ENCODE measurements around the gene NAA35. TPM values are rescaled to one million over a fixed set of nuclear protein-coding genes. Genes with fewer than 3 reads are reported as not detected.

NAA35 gene
- total RNA-seq, 3 donors from 2014 or later: 29.7 to 37.4 (median 31.0) TPM

- TF ChIP-seq, protein P1, sequence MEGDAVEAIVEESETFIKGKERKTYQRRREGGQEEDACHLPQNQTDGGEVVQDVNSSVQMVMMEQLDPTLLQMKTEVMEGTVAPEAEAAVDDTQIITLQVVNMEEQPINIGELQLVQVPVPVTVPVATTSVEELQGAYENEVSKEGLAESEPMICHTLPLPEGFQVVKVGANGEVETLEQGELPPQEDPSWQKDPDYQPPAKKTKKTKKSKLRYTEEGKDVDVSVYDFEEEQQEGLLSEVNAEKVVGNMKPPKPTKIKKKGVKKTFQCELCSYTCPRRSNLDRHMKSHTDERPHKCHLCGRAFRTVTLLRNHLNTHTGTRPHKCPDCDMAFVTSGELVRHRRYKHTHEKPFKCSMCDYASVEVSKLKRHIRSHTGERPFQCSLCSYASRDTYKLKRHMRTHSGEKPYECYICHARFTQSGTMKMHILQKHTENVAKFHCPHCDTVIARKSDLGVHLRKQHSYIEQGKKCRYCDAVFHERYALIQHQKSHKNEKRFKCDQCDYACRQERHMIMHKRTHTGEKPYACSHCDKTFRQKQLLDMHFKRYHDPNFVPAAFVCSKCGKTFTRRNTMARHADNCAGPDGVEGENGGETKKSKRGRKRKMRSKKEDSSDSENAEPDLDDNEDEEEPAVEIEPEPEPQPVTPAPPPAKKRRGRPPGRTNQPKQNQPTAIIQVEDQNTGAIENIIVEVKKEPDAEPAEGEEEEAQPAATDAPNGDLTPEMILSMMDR (IDR thresholded peaks at IDR 0.05): no peak
- no peaks in the 10 kb centered on the region for H3K36me3 ChIP-seq (ENCODE audit: low read depth)
- no peaks in the 10 kb centered on the region for H3K9me3 ChIP-seq
- DNase-seq (no peak), ATAC-seq (peak; percentile 31)
- intact Hi-C loops (cut with DNase I, micrococcal nuclease): no loop called here
- H3K4me3 ChIP-seq: no peak overlapping the region
- peaks cover 8% of the 10 kb centered on the region for H3K4me1 ChIP-seq (ENCODE audit: low read depth)
Observed at GRCh38 chr9:86041311-86041741, 100.4 kb downstream of the NAA35 start.

DNA sequence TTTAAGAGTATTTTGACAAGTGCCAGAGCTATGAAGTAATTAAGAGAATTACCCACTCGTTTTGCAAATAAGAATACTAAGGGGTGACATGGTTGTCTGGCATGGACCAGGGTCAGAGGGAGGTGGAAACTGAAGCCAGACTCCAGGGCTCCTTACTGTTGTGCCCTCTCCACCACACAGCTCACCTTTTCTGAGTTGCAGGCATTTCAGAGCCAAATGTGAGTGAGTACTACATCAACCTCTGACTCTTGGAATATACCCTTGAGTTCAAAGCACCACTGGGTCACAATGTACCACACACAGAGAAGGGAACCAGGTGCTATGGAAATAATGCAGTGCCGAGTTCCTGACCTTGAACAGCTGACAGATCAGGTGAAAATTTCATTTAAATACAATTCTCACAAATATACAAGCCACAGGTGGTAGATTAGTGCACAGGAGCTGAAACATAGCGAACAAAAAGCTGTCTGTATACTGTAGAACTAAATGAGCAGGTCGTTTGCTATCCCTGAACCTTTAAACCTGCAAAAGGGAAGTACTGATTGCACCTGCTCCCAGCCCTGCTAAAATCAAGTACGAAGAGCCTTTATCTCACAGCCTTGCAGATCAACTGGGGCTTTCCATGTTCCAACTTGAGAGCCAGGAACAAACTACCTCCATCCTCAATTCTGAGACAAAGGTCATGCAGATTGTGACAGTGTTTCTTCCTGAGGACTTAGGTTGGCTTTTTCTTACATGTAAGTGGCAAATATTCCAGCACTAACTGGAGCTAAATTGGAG is 101.4 kb downstream of the NAA35 start:
- Histone ChIP-seq H3K36me3 (ENCODE audit: low read depth) (no peaks in the 10 kb centered on the region), H3K4me1 (ENCODE audit: low read depth) (no peaks in the 10 kb centered on the region), H3K4me3 (no peak overlapping the region), H3K9me3 (no peaks in the 10 kb centered on the region)
- DNase-seq (no peak), ATAC-seq (peak; percentile 43)
- intact Hi-C loops (cut with DNase I, micrococcal nuclease): no loop called here
- TF ChIP-seq, protein P1 (IDR thresholded peaks at IDR 0.05): no peak

- no peak for DNase-seq
- TF ChIP-seq, protein P1 (IDR thresholded peaks at IDR 0.05): no peak
- no peak for ATAC-seq
- Histone ChIP-seq H3K4me3 (no peak overlapping the region), H3K36me3 (ENCODE audit: low read depth) (no peaks in the 10 kb centered on the region), H3K9me3 (no peaks in the 10 kb centered on the region), H3K4me1 (ENCODE audit: low read depth) (no peaks in the 10 kb centered on the region)
- intact Hi-C loops (cut with DNase I, micrococcal nuclease): no loop called here
Observed at GRCh38 chr9:86043586-86043985, 102.6 kb downstream of the NAA35 start.

GRCh38 chr9:86043999-86044398 is 103.1 kb downstream of the NAA35 start:
- intact Hi-C loops (cut with DNase I, micrococcal nuclease): no loop called here
- no peak for ATAC-seq
- TF ChIP-seq, protein P1 (IDR thresholded peaks at IDR 0.05): no peak
- no peak for DNase-seq
- Histone ChIP-seq H3K4me1 (ENCODE audit: low read depth) (no peaks in the 10 kb centered on the region), H3K4me3 (no peak overlapping the region), H3K36me3 (ENCODE audit: low read depth) (no peaks in the 10 kb centered on the region), H3K9me3 (no peaks in the 10 kb centered on the region)

DNA sequence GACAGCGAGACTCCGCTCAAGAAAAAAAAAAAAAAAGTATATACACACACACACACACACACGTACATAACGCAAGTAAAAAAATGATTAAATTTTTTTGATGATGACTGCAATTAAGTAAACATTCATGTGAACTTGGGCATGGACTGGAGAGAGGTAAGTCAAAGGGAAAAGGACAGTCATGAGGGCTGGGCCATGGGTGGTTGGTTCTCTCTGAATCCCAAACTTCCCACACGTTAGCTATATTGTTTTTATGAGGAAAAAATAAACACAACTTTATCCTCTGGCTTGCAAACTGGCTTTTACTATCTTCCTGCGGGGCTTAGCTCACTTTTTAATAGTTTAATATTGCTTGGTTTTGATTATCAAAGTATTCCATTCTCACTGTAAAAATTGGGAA is 104.7 kb downstream of the NAA35 start:
- peak; percentile 26 for ATAC-seq
- no peaks in the 10 kb centered on the region for H3K36me3 ChIP-seq (ENCODE audit: low read depth)
- intact Hi-C loops (cut with DNase I, micrococcal nuclease): no loop called here
- TF ChIP-seq, protein P1 (IDR thresholded peaks at IDR 0.05): no peak
- H3K4me3 ChIP-seq: no peak overlapping the region
- no peaks in the 10 kb centered on the region for H3K9me3 ChIP-seq
- no peaks in the 10 kb centered on the region for H3K4me1 ChIP-seq (ENCODE audit: low read depth)
- no peak for DNase-seq

All from mucosa of descending colon (tissue), 3 donors.